ENCODE results near the gene CDH9. TPM values are rescaled to one million over a fixed set of nuclear protein-coding genes. Genes with fewer than 3 reads are reported as not detected.

CDH9 gene
- polyA plus RNA-seq, 2 of the 4 experiments (the other 2 are of a cell fraction), result 0.22 TPM; not detected in 1

- CTCF ChIA-PET, result no interaction called here
- Histone ChIP-seq H3K9me3 (no peaks in the 10 kb centered on the region), H3K4me2 (no peak overlapping the region), H3K4me1 (no peaks in the 10 kb centered on the region), H3K27ac (no peak overlapping the region), H3K4me3 (no peak overlapping the region)
- no peak for FAIRE-seq
- DNase-seq (ENCODE audit: low read depth in 1 of 2, low spot score in 1 of 2), result no peak
- POLR2A ChIA-PET, result no interaction called here
- no peak for ATAC-seq
- TF ChIP-seq BHLHE40 (IDR thresholded peaks at IDR 0.05; ENCODE audit: low read depth, low read length) (no peak), MAZ (IDR thresholded peaks at IDR 0.05; ENCODE audit: borderline replicate concordance, low read depth, low read length) (no peak), USF2 (IDR thresholded peaks at IDR 0.05) (no peak), HOXB5 (CRISPR knock-in tag; IDR thresholded peaks at IDR 0.05) (no peak), ATOH8 (CRISPR knock-in tag; IDR thresholded peaks at IDR 0.05; ENCODE audit: low read depth) (no peak), RCOR1 (IDR thresholded peaks at IDR 0.05; ENCODE audit: low read depth, low read length) (no peak), RFX5 (IDR thresholded peaks at IDR 0.05) (no peak), JUN (IDR thresholded peaks at IDR 0.05) (no peak), ZNF302 (CRISPR knock-in tag; IDR thresholded peaks at IDR 0.05) (no peak)
- 29% methylated on average over 2 of the region's 2 CpGs for WGBS (ENCODE audit: missing lambda C conversion rate)
Measured at GRCh38 chr5:26884481-26884880, 153.9 kb downstream of the CDH9 start.

GRCh38 chr5:26883375-26883774 is 155.0 kb downstream of the CDH9 start:
- no peak for DNase-seq (ENCODE audit: low read depth in 1 of 2, low spot score in 1 of 2)
- no peak overlapping the region for H3K4me2 ChIP-seq
- ChIA-PET POLR2A (no interaction called here), CTCF (no interaction called here)
- H3K4me3 ChIP-seq, result no peak overlapping the region
- WGBS (ENCODE audit: missing lambda C conversion rate), result 66% methylated on average over 5 of the region's 5 CpGs
- TF ChIP-seq KDM5A (IDR thresholded peaks at IDR 0.05), result no peak
- TF ChIP-seq TFCP2L1 (CRISPR knock-in tag; IDR thresholded peaks at IDR 0.05), result no peak
- TF ChIP-seq HDAC2 (IDR thresholded peaks at IDR 0.05), result no peak
- TF ChIP-seq SREBF2 (IDR thresholded peaks at IDR 0.05), result no peak
- no peak for TF ChIP-seq CEBPB (IDR thresholded peaks at IDR 0.05)
- TF ChIP-seq HEYL (CRISPR knock-in tag; IDR thresholded peaks at IDR 0.05), result no peak
- H3K27ac ChIP-seq, result no peak overlapping the region
- H3K4me1 ChIP-seq, result no peaks in the 10 kb centered on the region
- no peak for FAIRE-seq
- no peak for ATAC-seq
- no peaks in the 10 kb centered on the region for H3K9me3 ChIP-seq

- ChIA-PET POLR2A (no interaction called here), CTCF (no interaction called here)
- H3K9me3 ChIP-seq, result no peaks in the 10 kb centered on the region
- ATAC-seq (no peak), FAIRE-seq (no peak), DNase-seq (ENCODE audit: low read depth in 1 of 2, low spot score in 1 of 2) (no peak)
- no peak for TF ChIP-seq FOSL2 (IDR thresholded peaks at IDR 0.05)
- 0 out of 2 replicates have a peak, but pooled peaks have one; percentile 16 for TF ChIP-seq FOSL2 (CRISPR knock-in tag; IDR thresholded peaks at IDR 0.05)
- TF ChIP-seq ESRRA (IDR thresholded peaks at IDR 0.05; ENCODE audit: borderline replicate concordance, low read length), result no peak
- H3K4me1 ChIP-seq, result no peaks in the 10 kb centered on the region
- WGBS (ENCODE audit: missing lambda C conversion rate), result 43% methylated on average over 2 of the region's 2 CpGs
- H3K27ac ChIP-seq, result no peak overlapping the region
- no peak overlapping the region for H3K4me2 ChIP-seq
- no peak overlapping the region for H3K4me3 ChIP-seq
Measured at GRCh38 chr5:26881901-26882300, 156.5 kb downstream of the CDH9 start.

- ATAC-seq, result no peak
- ChIA-PET POLR2A (no interaction called here), CTCF (no interaction called here)
- H3K27ac ChIP-seq, result no peak overlapping the region
- H3K4me3 ChIP-seq, result no peak overlapping the region
- no peak overlapping the region for H3K4me2 ChIP-seq
- DNase-seq (ENCODE audit: low read depth in 1 of 2, low spot score in 1 of 2), result no peak
- no peaks in the 10 kb centered on the region for H3K4me1 ChIP-seq
- no peak for FAIRE-seq
- TF ChIP-seq MYC (IDR thresholded peaks at IDR 0.05; ENCODE audit: borderline replicate concordance, low read length), result no peak
- no peak for TF ChIP-seq PBX3 (IDR thresholded peaks at IDR 0.05)
- no peak for TF ChIP-seq ZC3H11A (IDR thresholded peaks at IDR 0.05)
- no peak for TF ChIP-seq CHD4 (IDR thresholded peaks at IDR 0.05; ENCODE audit: borderline replicate concordance)
- TF ChIP-seq TFCP2L1 (CRISPR knock-in tag; IDR thresholded peaks at IDR 0.05), result no peak
- WGBS (ENCODE audit: missing lambda C conversion rate), result 44% methylated on average over 4 of the region's 4 CpGs
- H3K9me3 ChIP-seq, result no peaks in the 10 kb centered on the region
Measured at GRCh38 chr5:26877154-26877553, 161.2 kb downstream of the CDH9 start.
